GM12878 (cell line): ENCODE data around the gene ITGA1. TPM values are rescaled to one million over a fixed set of nuclear protein-coding genes. Genes with fewer than 3 reads are reported as not detected.
A peak's percentile ranks its signal among the peaks of the same experiment; 100 is the strongest.

Experiments
- ATAC-seq: fragments of 200-7000 bp; cut with Tn5 transposase; 3 replicates; pipeline ENCODE4 v1.9.1; 2020; ENCODE audit warnings: mild to moderate bottlenecking, moderate library complexity
- BruUV-seq: library from RNA; stranded (reverse); fragments of 400-500 nt; replicated peaks from 2 replicates; lab custom pipeline; 2021; lab: Mats Ljungman, UMichigan
- CTCF ChIA-PET: fragments of 300-600 bp; sonication (Branson Sonifier 250); formaldehyde crosslinking; extraction: SDS; loops from one replicate; lab custom pipeline; 2021; ENCODE audit warnings: inconsistent platforms; lab: Yijun Ruan, JAX
- POLR2A ChIA-PET: fragments of 350-600 bp; formaldehyde crosslinking; extraction: SDS; loops from one replicate; lab custom pipeline; 2021; ENCODE audit warnings: inconsistent platforms; lab: Charles Lee
- RAD21 ChIA-PET: fragments of 300-600 bp; sonication (Branson Sonifier 250); formaldehyde crosslinking; loops from one replicate; lab custom pipeline; 2023; ENCODE audit warnings: antibody characterized with exemption; ENCODE audit not compliant: unreplicated experiment; lab: Charles Lee
- SMC1A ChIA-PET: fragments of 300-600 bp; sonication (Branson Sonifier 250); formaldehyde crosslinking; loops from one replicate; lab custom pipeline; 2023; ENCODE audit not compliant: unreplicated experiment, uncharacterized antibody; lab: Charles Lee
- DNase-seq: peaks from one replicate; pipeline ENCODE4 v3.0.0-alpha.2; 2011; ENCODE audit warnings: low read depth, low spot score
- FAIRE-seq: peaks from 3 replicates; lab custom pipeline; 2011; peaks lifted over from hg19 to GRCh38; lab: Jason Lieb, UNC
- H2AFZ ChIP-seq: 2 replicates; pipeline ENCODE4 v1.6.0; 2011; ENCODE audit warnings: low read depth, low read length, control low read depth; ENCODE audit not compliant: control insufficient read depth
- H3K27ac ChIP-seq: 2 replicates; pipeline ENCODE4 v1.5.1; 2011; ENCODE audit warnings: control low read depth; ENCODE audit not compliant: control insufficient read depth, insufficient read depth
- H3K27me3 ChIP-seq, 2 experiments: replicated peaks in 1 of 2; 2 replicates each; pipeline versions ENCODE4 v1.6.0 to v1.6.1; 2011; ENCODE audit warnings: low read length in 1 of 2; ENCODE audit not compliant: control insufficient read depth in 2 of 2, insufficient read depth in 2 of 2
- H3K36me3 ChIP-seq, 2 experiments: 2 replicates each; pipeline ENCODE4 v1.5.1; 2011; ENCODE audit warnings: low read length in 1 of 2; ENCODE audit not compliant: control insufficient read depth in 2 of 2, insufficient read depth in 2 of 2
- H3K4me1 ChIP-seq: 2 replicates; pipeline ENCODE4 v1.6.1; 2011; ENCODE audit warnings: mild to moderate bottlenecking, low read length, moderate library complexity, mixed read lengths; ENCODE audit not compliant: control insufficient read depth, insufficient read depth
- H3K4me2 ChIP-seq: 2 replicates; pipeline ENCODE4 v1.6.0; 2011; ENCODE audit warnings: control low read depth; ENCODE audit not compliant: control insufficient read depth, insufficient read depth
- H3K4me3 ChIP-seq: fragments of 200-600 bp; sonication (generic); 2 replicates; pipeline ENCODE4 v1.5.1; 2016
- H3K79me2 ChIP-seq: 2 replicates; pipeline ENCODE4 v1.6.0; 2011; ENCODE audit warnings: low read length; ENCODE audit not compliant: control insufficient read depth, insufficient read depth
- H3K9ac ChIP-seq: 2 replicates; pipeline ENCODE4 v1.8.0; 2011; ENCODE audit warnings: low read length, control low read depth, mixed read lengths; ENCODE audit not compliant: control insufficient read depth, insufficient read depth
- H3K9me3 ChIP-seq: replicated peaks from 3 replicates; pipeline ENCODE4 v1.5.1; 2011; ENCODE audit warnings: mild to moderate bottlenecking, low read length; ENCODE audit not compliant: control insufficient read depth, insufficient read depth
- H4K20me1 ChIP-seq: 2 replicates; pipeline ENCODE4 v1.6.0; 2011; ENCODE audit not compliant: control insufficient read depth, insufficient read depth
- ATF2 ChIP-seq: IDR thresholded peaks from 2 replicates; pipeline ENCODE4 v1.6.1; 2012; ENCODE audit warnings: low read length, inconsistent platforms
- CBX5 ChIP-seq: sonication (generic); IDR thresholded peaks from 2 replicates; pipeline ENCODE4 v1.6.1; 2016; ENCODE audit warnings: low read depth, moderate library complexity, mild to moderate bottlenecking, inconsistent platforms
- CEBPZ ChIP-seq: fragments of 150-350 bp; IDR thresholded peaks from 2 replicates; pipeline ENCODE4 v1.6.1; 2016; ENCODE audit warnings: low read depth, low read length
- HSF1 ChIP-seq: fragments of 150-350 bp; IDR thresholded peaks from 2 replicates; pipeline ENCODE4 v1.6.1; 2014; ENCODE audit warnings: mild to moderate bottlenecking, low read depth, low read length
- IRF4 ChIP-seq: IDR thresholded peaks from 2 replicates; pipeline ENCODE4 v1.6.1; 2011; ENCODE audit warnings: low read depth, low read length
- JUNB ChIP-seq: IDR thresholded peaks from 2 replicates; pipeline ENCODE4 v1.6.1; 2016; ENCODE audit warnings: antibody characterized with exemption, mild to moderate bottlenecking
- MAX ChIP-seq: IDR thresholded peaks from 2 replicates; pipeline ENCODE4 v1.6.1; 2012; ENCODE audit warnings: low read depth, low read length, improper control_type of control experiment
- MTA3 ChIP-seq: IDR thresholded peaks from 2 replicates; pipeline ENCODE4 v1.6.1; 2012; ENCODE audit warnings: low read length, inconsistent platforms, borderline replicate concordance
- MYB ChIP-seq: fragments of 150-350 bp; IDR thresholded peaks from 2 replicates; pipeline ENCODE4 v1.6.1; 2014; ENCODE audit warnings: mild to moderate bottlenecking, low read depth, low read length, borderline replicate concordance
- TCF12 ChIP-seq: IDR thresholded peaks from 2 replicates; pipeline ENCODE4 v1.6.1; 2011; ENCODE audit warnings: low read depth, mild to moderate bottlenecking, low read length
- ZBTB11 ChIP-seq: fragments of 450-650 bp; formaldehyde crosslinking; IDR thresholded peaks from 2 replicates; pipeline ENCODE4 v1.5.0; 2022; ENCODE audit warnings: mild to moderate bottlenecking, missing genetic modification characterization
- WGBS: methylation state at CpG from one replicate; pipeline ENCODE4 v1.1.6; 2016; ENCODE audit warnings: low lambda C conversion rate; ENCODE audit not compliant: insufficient replicate concordance, insufficient coverage; ENCODE audit errors: missing lambda C conversion rate; 5-methylcytosine and 5-hydroxymethylcytosine counted together
- in situ Hi-C: fragments of 300-500 bp; cut with MboI; formaldehyde crosslinking; loops from 9 replicates; pipeline ENCODE4 v1.14.3; 2018; ENCODE audit warnings: mixed read lengths
- intact Hi-C: fragments of 100-400 bp; cut with micrococcal nuclease; formaldehyde crosslinking; loops from one replicate; pipeline ENCODE4 v1.14.2; 2022; ENCODE audit not compliant: unreplicated experiment
- polyA plus RNA-seq, 11 experiments: library from polyadenylated mRNA; depleted of rRNA in 4 of 11; unstranded in 6 of 11; stranded (reverse) in 5 of 11; fragments of >200 nt; fragmentation: Nextera tagmentation in 4 of 11; fragmentation: Illumina TruSeq in 1 of 11; extraction: Ambion mirVana in 4 of 11; extraction: Trizol in 1 of 11; gene quantifications; 1 replicate in 1 of 11; 2 replicates in 10 of 11; pipeline versions ENCODE4 v1.2.1 to v1.2.3, GENCODE V29; 2011 to 2016; ENCODE audit warnings: inconsistent platforms in 2 of 11, missing spikeins in 2 of 11, low read depth in 1 of 11
- total RNA-seq, 4 experiments: library from RNA; depleted of rRNA in 3 of 4; stranded (reverse); fragments of >200 nt in 3 of 4; fragmentation: Illumina TruSeq in 1 of 4; extraction: Trizol in 1 of 4; gene quantifications; 2 replicates each; pipeline versions ENCODE4 v1.2.1 to v1.2.3, GENCODE V29; 2013 to 2021

ITGA1 gene
- total and polyA plus RNA-seq, 10 of the 15 experiments (the other 5 are each of a cell fraction or from before 2014, with no cell fraction given): 0.02 to 0.56 (median 0.19) TPM

- H3K9me3 ChIP-seq: no peaks in the 10 kb centered on the region; the same call in 2 of the 3 replicates
- no peaks in the 10 kb centered on the region for H3K36me3 ChIP-seq
- WGBS: 91% methylated on average over 2 of the region's 2 CpGs
- TF ChIP-seq ZBTB11 (CRISPR knock-in tag) (no peak), TCF12 (no peak), ATF2 (0 out of 2 replicates have a peak, but pooled peaks have one; percentile 17), MTA3 (no peak), HSF1 (no peak), MYB (no peak), CEBPZ (no peak), CBX5 (0 out of 2 replicates have a peak, but pooled peaks have one; percentile 16), MAX (no peak), IRF4 (0 out of 2 replicates have a peak, but pooled peaks have one; percentile 14), JUNB (peak; percentile 47; the same call in 1 of the 2 replicates)
- TF ChIP-seq, all 136 proteins: peak for 4
- in situ Hi-C loops (no loop called here), intact Hi-C loops (no loop called here)
- ATAC-seq (peak; percentile 64), FAIRE-seq (peak; percentile 56), DNase-seq (peak; percentile 13)
- no peaks in the 10 kb centered on the region for H3K27me3 ChIP-seq
- no peaks in the 10 kb centered on the region for H3K79me2 ChIP-seq
- SMC1A ChIA-PET: no interaction called here
- CTCF ChIA-PET: interaction anchor here (0.5 to 0.8 kb wide), 4 partner anchors 8 to 1404 kb away, joined by 3 read pairs; no protein-coding TSS in a partner anchor
- H2AFZ ChIP-seq: no peak overlapping the region
- H3K27ac ChIP-seq: no peak overlapping the region
- H4K20me1 ChIP-seq: no peaks in the 10 kb centered on the region
- H3K4me2 ChIP-seq: no peak overlapping the region
- no peak overlapping the region for H3K4me3 ChIP-seq
- no TSS peak for BruUV-seq
- POLR2A ChIA-PET: interaction anchor here (0.7 kb wide), 1 partner anchor 25 kb away, joined by 4 read pairs; no protein-coding TSS in a partner anchor
- H3K9ac ChIP-seq: no peak overlapping the region
- no peaks in the 10 kb centered on the region for H3K4me1 ChIP-seq
- RAD21 ChIA-PET: interaction anchor here (1.0 kb wide), 1 partner anchor 22 kb away, joined by 5 read pairs; no protein-coding TSS in a partner anchor
Measured at GRCh38 chr5:52825826-52826225, 38.1 kb downstream of the ITGA1 start.
